Naive thymus-derived CD4-positive, alpha-beta T cell (primary cell): ENCODE data around the gene RANBP2. TPM values are rescaled to one million over a fixed set of nuclear protein-coding genes. Genes with fewer than 3 reads are reported as not detected.

Experiments
- ATAC-seq: fragments of 150-1000 bp; cut with Tn5 transposase; 2 replicates; pipeline ENCODE4 v1.10.0; 2021; ENCODE audit warnings: mild to moderate bottlenecking, moderate library complexity
- CTCF ChIA-PET: fragments of 350-600 bp; sonication (Branson Sonifier 250); formaldehyde crosslinking; loops from one replicate; lab custom pipeline; 2021; ENCODE audit warnings: antibody characterized with exemption; lab: Charles Lee
- POLR2A ChIA-PET: fragments of 350-600 bp; sonication (Branson Sonifier 250); formaldehyde crosslinking; loops from one replicate; lab custom pipeline; 2021; ENCODE audit warnings: antibody characterized with exemption, inconsistent platforms; lab: Charles Lee
- DNase-seq, 9 donors: peaks; one replicate each; pipeline versions ENCODE4 v3.0.0 to v3.0.0-alpha.2; 2020 to 2022; ENCODE audit warnings: mixed read lengths in 1 of 9
- H3K27ac ChIP-seq: one replicate; pipeline ENCODE4 v1.7.0; 2013; ENCODE audit warnings: mild to moderate bottlenecking, low read depth, low read length, moderate library complexity
- H3K27me3 ChIP-seq, 2 donors: one replicate each; pipeline ENCODE4 v1.7.0; 2013; ENCODE audit warnings: low read length in 2 of 2, mild to moderate bottlenecking in 2 of 2, moderate library complexity in 2 of 2; ENCODE audit not compliant: control insufficient read depth in 2 of 2, insufficient read depth in 2 of 2
- H3K36me3 ChIP-seq, 3 experiments: 1 replicate in 2 of 3; 2 replicates in 1 of 3; pipeline ENCODE4 v1.7.0; 2013; ENCODE audit warnings: low read length in 3 of 3, mild to moderate bottlenecking in 3 of 3, moderate library complexity in 1 of 3; ENCODE audit not compliant: insufficient read depth in 3 of 3, control insufficient read depth in 2 of 3
- H3K4me1 ChIP-seq, 2 donors: one replicate each; pipeline ENCODE4 v1.7.0; 2013; ENCODE audit warnings: low read length in 2 of 2, mild to moderate bottlenecking in 2 of 2, moderate library complexity in 1 of 2; ENCODE audit not compliant: control insufficient read depth in 2 of 2, insufficient read depth in 2 of 2
- H3K4me3 ChIP-seq: 2 replicates; pipeline ENCODE4 v1.7.0; 2013; ENCODE audit warnings: mild to moderate bottlenecking, low read length
- H3K9me3 ChIP-seq, 3 experiments: 1 replicate in 2 of 3; 2 replicates in 1 of 3; pipeline ENCODE4 v1.7.0; 2013; ENCODE audit warnings: low read length in 3 of 3; ENCODE audit not compliant: control insufficient read depth in 2 of 3
- H3K27ac Mint-ChIP-seq, 9 donors: one replicate each; pipeline ENCODE4 v1.8.0; 2020 to 2022; ENCODE audit warnings: mixed read lengths in 9 of 9, mild to moderate bottlenecking in 8 of 9, moderate library complexity in 5 of 9, inconsistent platforms in 2 of 9
- H3K27me3 Mint-ChIP-seq, 5 donors: one replicate each; pipeline ENCODE4 v1.8.0; 2021 to 2022; ENCODE audit warnings: mixed read lengths in 5 of 5, mild to moderate bottlenecking in 1 of 5
- H3K36me3 Mint-ChIP-seq, 5 donors: one replicate each; pipeline ENCODE4 v1.8.0; 2020 to 2022; ENCODE audit warnings: mixed read lengths in 5 of 5, mild to moderate bottlenecking in 3 of 5, inconsistent platforms in 1 of 5
- H3K4me1 Mint-ChIP-seq, 7 donors: one replicate each; pipeline ENCODE4 v1.8.0; 2020 to 2022; ENCODE audit warnings: mixed read lengths in 7 of 7, mild to moderate bottlenecking in 3 of 7, inconsistent platforms in 1 of 7
- H3K4me3 Mint-ChIP-seq, 10 donors: one replicate each; pipeline ENCODE4 v1.8.0; 2020 to 2022; ENCODE audit warnings: mild to moderate bottlenecking in 10 of 10, mixed read lengths in 10 of 10, moderate library complexity in 6 of 10, inconsistent platforms in 2 of 10
- H3K9me3 Mint-ChIP-seq, 11 donors: one replicate each; pipeline ENCODE4 v1.8.0; 2020 to 2022; ENCODE audit warnings: mixed read lengths in 11 of 11, mild to moderate bottlenecking in 4 of 11, inconsistent platforms in 1 of 11, moderate library complexity in 1 of 11
- intact Hi-C, 2 donors: fragments of 100-400 bp; cut with micrococcal nuclease; formaldehyde crosslinking; loops; one replicate each; pipeline ENCODE4 v1.15.1; 2023
- polyA plus RNA-seq, 2 donors: library from polyadenylated mRNA; unstranded; fragments of 300-500 nt; fragmentation: Illumina TruSeq; gene quantifications; one replicate each; pipeline ENCODE4 v1.2.3, GENCODE V29; 2021
- total RNA-seq, 6 experiments: library from RNA in 5 of 6; stranded (reverse) in 5 of 6; gene quantifications; 1 replicate in 5 of 6; 2 replicates in 1 of 6; pipeline ENCODE4 v1.2.3 and lab custom pipeline; 2021 to 2026

Gene RANBP2
- total and polyA plus RNA-seq, 7 experiments from 2014 or later = 15.2 to 118 (median 80.3) TPM

DNA sequence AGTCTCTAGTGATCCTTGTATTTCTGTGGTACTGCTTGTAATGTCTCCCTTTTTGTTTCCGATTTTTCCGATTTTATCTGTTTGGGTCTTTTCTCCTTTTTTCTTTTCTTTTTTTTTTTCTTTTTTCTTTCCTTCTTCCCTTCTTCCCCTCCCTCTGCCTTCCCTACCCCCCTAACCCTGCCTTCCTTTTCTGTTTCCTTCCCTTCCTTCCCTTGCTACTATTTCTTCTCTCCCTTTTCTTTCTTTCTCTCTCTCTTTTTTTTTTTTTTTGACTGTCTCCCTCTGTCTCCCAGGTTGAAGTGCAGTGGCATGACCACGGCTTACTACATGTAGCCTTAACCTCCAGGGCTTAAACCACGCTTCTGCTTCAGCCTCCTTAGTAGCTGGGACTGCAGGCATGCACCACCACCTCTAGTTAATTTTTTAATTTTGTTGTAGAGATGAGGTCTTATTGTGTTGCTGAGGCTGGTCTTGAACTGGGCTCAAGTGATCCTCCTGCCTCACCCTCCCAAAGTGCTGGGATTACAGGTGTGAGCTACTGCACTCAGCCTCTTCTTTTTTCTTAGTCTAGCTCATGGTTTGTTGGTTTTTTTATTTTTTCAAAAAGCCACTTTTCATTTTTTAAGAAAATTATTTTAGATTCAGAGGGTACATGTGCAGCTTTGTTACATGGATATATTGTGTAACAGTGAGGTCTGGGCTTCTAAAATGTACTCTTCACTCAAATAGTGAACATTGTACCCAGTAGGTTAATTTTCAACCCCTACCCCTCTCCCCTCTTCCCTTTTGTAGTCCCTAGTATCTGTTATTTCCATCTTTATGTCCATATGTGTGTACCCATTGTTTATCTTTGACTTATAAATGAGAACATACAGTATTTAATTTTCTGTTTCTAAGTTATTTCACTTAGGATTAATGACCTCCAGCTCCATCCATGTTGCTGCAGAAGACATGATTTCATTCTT, 92.0 kb downstream of the RANBP2 start:
- Mint-ChIP-seq H3K4me3 (peak overlapping the region in 1 of 10 donors; percentile 33), H3K9me3 (peaks cover 10 to 30% (median 16%) of the 10 kb centered on the region in 11 donors), H3K27me3 (no peaks in the 10 kb centered on the region), H3K27ac (peak overlapping the region in 1 of 9 donors; percentile 63), H3K36me3 (peaks cover 29 to 64% (median 56%) of the 10 kb centered on the region in 5 donors), H3K4me1 (peaks cover 0 to 6% (median 0%) of the 10 kb centered on the region in 7 donors)
- H3K27me3 ChIP-seq = no peaks in the 10 kb centered on the region
- peaks cover 0 to 5% (median 3%) of the 10 kb centered on the region in 3 experiments for H3K36me3 ChIP-seq
- DNase-seq = no peak
- no peak overlapping the region for H3K27ac ChIP-seq
- no peak overlapping the region for H3K4me3 ChIP-seq
- POLR2A ChIA-PET = no interaction called here
- ATAC-seq = no peak
- no peaks in the 10 kb centered on the region for H3K4me1 ChIP-seq
- peaks cover 0 to 5% (median 4%) of the 10 kb centered on the region in 3 experiments for H3K9me3 ChIP-seq
- intact Hi-C loops = no loop called here
- CTCF ChIA-PET = no interaction called here

DNA sequence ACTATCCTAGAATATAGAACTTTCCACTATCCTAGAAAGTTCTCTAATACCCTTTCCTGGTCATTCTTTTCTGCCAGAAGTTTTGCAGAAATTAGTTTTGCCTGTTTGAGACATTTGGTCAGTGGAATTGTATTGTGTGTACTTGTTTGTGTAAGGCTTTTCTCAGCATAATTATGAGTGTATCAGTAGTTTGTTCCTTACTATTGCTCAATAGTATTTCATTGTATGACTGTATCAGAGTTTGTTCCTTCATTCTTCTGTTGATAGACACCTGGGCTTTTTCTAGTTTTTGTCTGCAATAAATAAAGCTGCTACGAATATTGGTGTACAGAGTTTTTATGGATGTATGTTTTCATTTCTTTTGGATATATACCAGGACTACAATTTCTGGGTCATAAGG, 94.5 kb downstream of the RANBP2 start:
- Histone ChIP-seq H3K9me3 (peaks cover 0 to 5% (median 4%) of the 10 kb centered on the region in 3 experiments), H3K27ac (no peak overlapping the region), H3K4me1 (no peaks in the 10 kb centered on the region), H3K4me3 (no peak overlapping the region), H3K27me3 (no peaks in the 10 kb centered on the region), H3K36me3 (peaks cover 0 to 16% (median 2%) of the 10 kb centered on the region in 3 experiments)
- H3K36me3 Mint-ChIP-seq = peaks cover 21 to 64% (median 47%) of the 10 kb centered on the region in 5 donors
- ChIA-PET CTCF (no interaction called here), POLR2A (no interaction called here)
- peaks cover 8 to 23% (median 15%) of the 10 kb centered on the region in 11 donors for H3K9me3 Mint-ChIP-seq
- ATAC-seq (no peak), DNase-seq (no peak)
- no peak overlapping the region for H3K27ac Mint-ChIP-seq
- no peaks in the 10 kb centered on the region for H3K27me3 Mint-ChIP-seq
- peaks cover 0 to 6% (median 0%) of the 10 kb centered on the region in 7 donors for H3K4me1 Mint-ChIP-seq
- no peak overlapping the region for H3K4me3 Mint-ChIP-seq
- intact Hi-C loops = no loop called here

DNA sequence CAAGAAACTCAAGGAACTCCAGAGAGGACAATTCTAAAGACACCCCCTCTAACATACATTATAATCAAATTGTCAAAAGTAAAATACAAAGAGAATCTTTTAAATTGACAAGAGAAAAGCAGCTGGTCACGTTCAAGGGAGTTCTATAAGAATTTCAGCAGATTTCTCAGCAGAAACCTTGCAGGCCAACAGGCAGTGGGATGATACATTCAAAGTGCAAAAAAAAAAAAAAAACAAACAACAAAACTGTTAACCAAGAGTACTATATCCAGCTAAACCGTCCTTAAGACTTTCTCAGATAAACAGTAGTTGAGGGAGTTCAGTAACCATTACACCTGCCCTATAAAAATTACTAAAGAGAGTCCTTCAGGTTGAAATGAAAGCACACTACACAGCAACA, 101.2 kb downstream of the RANBP2 start:
- peaks cover 0 to 4% (median 0%) of the 10 kb centered on the region in 3 experiments for H3K9me3 ChIP-seq
- peaks cover 0 to 17% (median 10%) of the 10 kb centered on the region in 11 donors for H3K9me3 Mint-ChIP-seq
- DNase-seq (no peak), ATAC-seq (no peak)
- POLR2A ChIA-PET = no interaction called here
- H3K27me3 Mint-ChIP-seq = no peaks in the 10 kb centered on the region
- CTCF ChIA-PET = no interaction called here
- no peak overlapping the region for H3K4me3 ChIP-seq
- no peak overlapping the region for H3K27ac Mint-ChIP-seq
- peaks cover 0 to 16% (median 3%) of the 10 kb centered on the region in 3 experiments for H3K36me3 ChIP-seq
- H3K36me3 Mint-ChIP-seq = peaks cover 9 to 58% (median 33%) of the 10 kb centered on the region in 5 donors
- no peak overlapping the region for H3K27ac ChIP-seq
- no peaks in the 10 kb centered on the region for H3K4me1 Mint-ChIP-seq
- H3K4me1 ChIP-seq = no peaks in the 10 kb centered on the region
- H3K4me3 Mint-ChIP-seq = no peak overlapping the region
- intact Hi-C loops = no loop called here
- H3K27me3 ChIP-seq = no peaks in the 10 kb centered on the region

DNA sequence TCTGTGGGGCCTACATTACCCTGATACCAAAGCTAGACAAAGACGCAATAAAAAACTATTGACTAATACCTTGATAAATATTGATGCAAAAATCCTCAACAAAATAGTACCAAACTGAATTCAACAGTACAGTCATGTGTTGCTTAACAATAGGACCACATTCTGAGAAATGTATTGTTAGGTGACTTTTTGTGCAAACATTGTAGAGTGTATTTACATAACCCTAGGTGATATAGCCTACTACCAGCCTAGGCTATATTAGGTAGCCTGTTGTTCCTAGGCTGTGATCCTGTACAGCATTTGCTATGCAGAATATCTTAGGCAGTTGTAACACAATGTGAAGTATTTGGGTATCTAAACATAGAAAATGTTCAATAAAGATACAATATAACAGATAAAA, 104.0 kb downstream of the RANBP2 start:
- Histone ChIP-seq H3K4me1 (no peaks in the 10 kb centered on the region), H3K4me3 (no peak overlapping the region), H3K9me3 (peaks cover 0 to 4% (median 0%) of the 10 kb centered on the region in 3 experiments), H3K27ac (no peak overlapping the region), H3K36me3 (peaks cover 0 to 3% (median 0%) of the 10 kb centered on the region in 3 experiments), H3K27me3 (no peaks in the 10 kb centered on the region)
- peaks cover 0 to 17% (median 10%) of the 10 kb centered on the region in 11 donors for H3K9me3 Mint-ChIP-seq
- no peak overlapping the region for H3K4me3 Mint-ChIP-seq
- H3K36me3 Mint-ChIP-seq = peaks cover 6 to 46% (median 28%) of the 10 kb centered on the region in 5 donors
- ChIA-PET CTCF (no interaction called here), POLR2A (no interaction called here)
- H3K4me1 Mint-ChIP-seq = no peaks in the 10 kb centered on the region
- no peak overlapping the region for H3K27ac Mint-ChIP-seq
- no peaks in the 10 kb centered on the region for H3K27me3 Mint-ChIP-seq
- intact Hi-C loops = no loop called here
- ATAC-seq = no peak
- no peak for DNase-seq

GRCh38 chr2:108824316-108825070, 105.2 kb downstream of the RANBP2 start:
- ATAC-seq (no peak), DNase-seq (no peak)
- H3K27ac Mint-ChIP-seq = no peak overlapping the region
- H3K4me3 ChIP-seq = no peak overlapping the region
- peaks cover 0 to 4% (median 0%) of the 10 kb centered on the region in 3 experiments for H3K9me3 ChIP-seq
- no peak overlapping the region for H3K4me3 Mint-ChIP-seq
- ChIA-PET POLR2A (no interaction called here), CTCF (no interaction called here)
- no peaks in the 10 kb centered on the region for H3K27me3 Mint-ChIP-seq
- no peak overlapping the region for H3K27ac ChIP-seq
- no peaks in the 10 kb centered on the region for H3K4me1 Mint-ChIP-seq
- peaks cover 6 to 38% (median 24%) of the 10 kb centered on the region in 5 donors for H3K36me3 Mint-ChIP-seq
- intact Hi-C loops = no loop called here
- H3K36me3 ChIP-seq = no peaks in the 10 kb centered on the region
- H3K9me3 Mint-ChIP-seq = peaks cover 0 to 10% (median 9%) of the 10 kb centered on the region in 11 donors
- H3K27me3 ChIP-seq = no peaks in the 10 kb centered on the region
- H3K4me1 ChIP-seq = no peaks in the 10 kb centered on the region

DNA sequence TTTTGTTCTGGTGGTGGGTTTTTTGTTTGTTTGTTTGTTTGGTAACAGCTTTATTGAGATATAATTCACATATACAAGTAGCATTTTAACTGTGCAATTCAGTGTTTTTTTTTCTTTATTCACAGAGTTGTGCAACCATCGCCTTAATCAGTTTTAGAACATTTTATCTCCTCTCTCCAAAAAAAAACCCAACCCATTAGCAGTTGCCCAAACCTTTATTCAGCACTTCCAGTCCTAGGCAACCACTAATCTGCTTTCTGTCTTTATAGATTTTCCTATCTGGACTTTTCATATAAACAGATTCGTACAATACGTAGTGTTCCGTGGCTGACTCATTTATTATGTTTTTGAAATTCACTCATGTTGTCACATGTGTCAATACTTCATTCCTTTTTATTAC, 106.0 kb downstream of the RANBP2 start:
- CTCF ChIA-PET = no interaction called here
- Mint-ChIP-seq H3K27me3 (no peaks in the 10 kb centered on the region), H3K4me1 (no peaks in the 10 kb centered on the region), H3K4me3 (no peak overlapping the region), H3K27ac (no peak overlapping the region), H3K9me3 (peaks cover 0 to 3% (median 2%) of the 10 kb centered on the region in 11 donors), H3K36me3 (peaks cover 0 to 30% (median 18%) of the 10 kb centered on the region in 5 donors)
- no peaks in the 10 kb centered on the region for H3K9me3 ChIP-seq
- H3K4me3 ChIP-seq = no peak overlapping the region
- no peak overlapping the region for H3K27ac ChIP-seq
- no peaks in the 10 kb centered on the region for H3K36me3 ChIP-seq
- DNase-seq (no peak), ATAC-seq (no peak)
- intact Hi-C loops = no loop called here
- no peaks in the 10 kb centered on the region for H3K27me3 ChIP-seq
- H3K4me1 ChIP-seq = no peaks in the 10 kb centered on the region
- POLR2A ChIA-PET = no interaction called here
